ENCODE measurements around the gene ASIC1. TPM values are rescaled to one million over a fixed set of nuclear protein-coding genes. Genes with fewer than 3 reads are reported as not detected.

Gene ASIC1
- total and polyA plus RNA-seq, 2 of the 13 experiments (the other 11 are each of a cell fraction or from before 2014, with no cell fraction given): 0.44 to 1.5 TPM

DNA sequence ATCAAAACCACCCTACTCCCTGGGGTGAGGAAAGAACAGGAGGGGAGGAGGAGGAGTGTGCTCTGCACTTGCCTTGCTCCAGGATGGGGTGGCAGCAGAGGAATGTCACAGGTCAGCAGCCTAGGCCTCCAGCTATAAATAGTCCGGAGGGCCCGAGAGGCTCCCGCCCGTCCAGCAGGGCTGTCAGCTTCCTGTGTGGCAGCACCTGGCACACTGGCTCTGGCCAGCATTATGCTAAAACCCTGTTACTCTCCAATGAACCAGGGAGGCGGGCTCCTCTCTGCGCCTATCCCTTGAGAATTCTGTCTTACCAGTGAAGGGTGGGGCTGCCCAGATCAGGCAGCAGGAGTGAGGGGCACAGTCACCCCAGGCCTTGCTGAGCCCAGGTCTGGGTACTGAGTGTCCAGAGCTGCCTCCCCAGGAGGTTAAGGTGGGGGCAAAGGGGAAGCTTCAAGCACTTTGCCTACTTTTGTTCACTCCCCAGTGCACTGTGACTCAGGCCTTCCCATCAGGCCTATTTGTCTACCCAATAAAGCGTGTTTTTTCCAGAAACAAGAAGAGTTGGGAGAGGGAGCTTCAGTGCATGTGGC, 53.5 kb downstream of the ASIC1 start (continued):
- TF ChIP-seq POLR2AphosphoS2 (IDR thresholded peaks at IDR 0.05; ENCODE audit: low read depth, low read length) (no peak), ZBTB39 (CRISPR knock-in tag; IDR thresholded peaks at IDR 0.05) (no peak), ARID2 (CRISPR knock-in tag; IDR thresholded peaks at IDR 0.05; ENCODE audit: borderline replicate concordance) (no peak), ZNF331 (CRISPR knock-in tag; IDR thresholded peaks at IDR 0.05) (no peak), ZNF770 (CRISPR knock-in tag; IDR thresholded peaks at IDR 0.05) (no peak), ZFX (CRISPR knock-in tag; IDR thresholded peaks at IDR 0.05; ENCODE audit: low read depth) (peak; percentile 80), ZBTB34 (CRISPR knock-in tag; IDR thresholded peaks at IDR 0.05) (no peak), ZFP62 (CRISPR knock-in tag; IDR thresholded peaks at IDR 0.05) (no peak), CENPX (CRISPR knock-in tag; IDR thresholded peaks at IDR 0.05) (no peak), SNAI1 (CRISPR knock-in tag; IDR thresholded peaks at IDR 0.05; ENCODE audit: borderline replicate concordance) (no peak), NBN (conservative IDR thresholded peaks at IDR 0.05) (no peak), ATF2 (CRISPR knock-in tag; IDR thresholded peaks at IDR 0.05) (no peak), SPEN (CRISPR knock-in tag; IDR thresholded peaks at IDR 0.05; ENCODE audit: low read depth) (no peak), ZKSCAN8 (CRISPR knock-in tag; IDR thresholded peaks at IDR 0.05; ENCODE audit: borderline replicate concordance) (no peak), ZNF296 (CRISPR knock-in tag; conservative IDR thresholded peaks at IDR 0.05) (no peak), ZSCAN5A (CRISPR knock-in tag; IDR thresholded peaks at IDR 0.05; ENCODE audit: borderline replicate concordance) (no peak), ARHGAP35 (CRISPR knock-in tag; IDR thresholded peaks at IDR 0.05; ENCODE audit: borderline replicate concordance) (no peak; the same call in 1 of the 2 replicates), ZNF558 (CRISPR knock-in tag; IDR thresholded peaks at IDR 0.05; ENCODE audit: borderline replicate concordance) (no peak; the same call in 1 of the 2 replicates)
- TF ChIP-seq, protein P1, sequence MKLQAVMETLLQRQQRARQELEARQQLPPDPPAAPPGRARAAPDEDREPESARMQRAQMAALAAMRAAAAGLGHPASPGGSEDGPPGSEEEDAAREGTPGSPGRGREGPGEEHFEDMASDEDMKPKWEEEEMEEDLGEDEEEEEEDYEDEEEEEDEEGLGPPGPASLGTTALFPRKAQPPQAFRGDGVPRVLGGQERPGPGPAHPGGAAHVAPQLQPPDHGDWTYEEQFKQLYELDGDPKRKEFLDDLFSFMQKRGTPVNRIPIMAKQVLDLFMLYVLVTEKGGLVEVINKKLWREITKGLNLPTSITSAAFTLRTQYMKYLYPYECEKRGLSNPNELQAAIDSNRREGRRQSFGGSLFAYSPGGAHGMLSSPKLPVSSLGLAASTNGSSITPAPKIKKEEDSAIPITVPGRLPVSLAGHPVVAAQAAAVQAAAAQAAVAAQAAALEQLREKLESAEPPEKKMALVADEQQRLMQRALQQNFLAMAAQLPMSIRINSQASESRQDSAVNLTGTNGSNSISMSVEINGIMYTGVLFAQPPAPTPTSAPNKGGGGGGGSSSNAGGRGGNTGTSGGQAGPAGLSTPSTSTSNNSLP (IDR thresholded peaks at IDR 0.05; ENCODE audit: low read depth, low read length): no peak

All from HepG2 (cell line).